SHP77 (cell line): ENCODE results near the gene CGB8.
"Not testable (repeated sequence)": the region's sequence is repeated elsewhere in the genome, so short reads cannot be mapped to it uniquely, and the experiment has no call there.

ENCODE experiments used
- DNase-seq, 2 experiments: peaks; one replicate each; lab custom pipeline; 2025; lab: John Stamatoyannopoulos, UW

Gene CGB8

GRCh38 chr19:49030323-49030722 is 18.6 kb downstream of the CGB8 start:
- DNase-seq: not testable (repeated sequence)

GRCh38 chr19:49029749-49030148 is 19.2 kb downstream of the CGB8 start:
- DNase-seq: not testable (repeated sequence)

- DNase-seq: not testable (repeated sequence)
Measured at GRCh38 chr19:49028686-49029085, 20.2 kb downstream of the CGB8 start.

GRCh38 chr19:49025599-49025998 is 23.3 kb downstream of the CGB8 start:
- DNase-seq: not testable (repeated sequence)

- not testable (repeated sequence) for DNase-seq
Measured at GRCh38 chr19:49025088-49025487, 23.8 kb downstream of the CGB8 start.

- not testable (repeated sequence) for DNase-seq
Measured at GRCh38 chr19:49024233-49024632, 24.7 kb downstream of the CGB8 start, which contains the start of gene CGB3. Gene CGB3, minus strand, starts transcription at chr19:49024333. Its CDS starts 362 bp downstream, at chr19:49023971.

- DNase-seq: no peak
Measured at GRCh38 chr19:49022116-49022515, 26.8 kb downstream of the CGB8 start.

GRCh38 chr19:49020931-49021895 is 27.7 kb downstream of the CGB8 start:
- no peak for DNase-seq

GRCh38 chr19:49020342-49020741 is 28.6 kb downstream of the CGB8 start:
- peak in 1 of 2 experiments; percentile 9 for DNase-seq

- DNase-seq: peak; percentile 67 to 77
Measured at GRCh38 chr19:49019242-49019932, 29.5 kb downstream of the CGB8 start.

- not testable (repeated sequence) for DNase-seq
Measured at GRCh38 chr19:49018388-49019241, 30.3 kb downstream of the CGB8 start.

- peak; percentile 33 to 74 for DNase-seq
Measured at GRCh38 chr19:49017666-49018351, 31.1 kb downstream of the CGB8 start.

- DNase-seq: no peak
Measured at GRCh38 chr19:49017041-49017665, 31.8 kb downstream of the CGB8 start, which contains the start of gene LHB. Gene LHB, minus strand, starts transcription at chr19:49017091. Its CDS starts 10 bp downstream, at chr19:49017081.

GRCh38 chr19:49016067-49016839 is 32.7 kb downstream of the CGB8 start:
- DNase-seq: no peak

- DNase-seq: no peak
Measured at GRCh38 chr19:49014870-49015255, 34.0 kb downstream of the CGB8 start.

- DNase-seq: peak in 1 of 2 experiments; percentile 30
Measured at GRCh38 chr19:49014123-49014869, 34.6 kb downstream of the CGB8 start.

- DNase-seq: no peak
Measured at GRCh38 chr19:49011194-49011593, 37.7 kb downstream of the CGB8 start.

- DNase-seq: no peak
Measured at GRCh38 chr19:49010453-49010852, 38.5 kb downstream of the CGB8 start.

- no peak for DNase-seq
Measured at GRCh38 chr19:49009828-49010227, 39.1 kb downstream of the CGB8 start.
